SK-N-SH treated with all-trans-retinoic acid at 6 μM for 48 hours (cell line): ENCODE measurements around the gene HTD2.
"Not testable (repeated sequence)": the region's sequence is repeated elsewhere in the genome, so short reads cannot be mapped to it uniquely, and the experiment has no call there.

Source experiments
- ATAC-seq: fragments of 200-7000 bp; cut with Tn5 transposase; 3 replicates; pipeline ENCODE4 v1.9.1; 2020; ENCODE audit warnings: mild to moderate bottlenecking, moderate library complexity
- ARNTL ChIP-seq: fragments of 450-650 bp; formaldehyde crosslinking; IDR thresholded peaks from 2 replicates; pipeline ENCODE4 v1.5.0; 2020; ENCODE audit warnings: low read depth, mild to moderate bottlenecking, moderate library complexity, borderline replicate concordance
- BACH2 ChIP-seq: fragments of 250-450 bp; sonication (Bioruptor Pico); IDR thresholded peaks from 2 replicates; pipeline ENCODE4 v1.9.0; 2021; ENCODE audit warnings: mild to moderate bottlenecking, borderline replicate concordance
- ESRRG ChIP-seq: fragments of 250-450 bp; sonication (Bioruptor Pico); IDR thresholded peaks from 2 replicates; pipeline ENCODE4 v1.6.1; 2021; ENCODE audit warnings: mild to moderate bottlenecking
- GLIS3 ChIP-seq: fragments of 250-450 bp; sonication (Bioruptor Pico); IDR thresholded peaks from 2 replicates; pipeline ENCODE4 v1.5.0; 2020; ENCODE audit warnings: mild to moderate bottlenecking, moderate library complexity
- ISL1 ChIP-seq: fragments of 250-450 bp; sonication (Bioruptor Pico); IDR thresholded peaks from 2 replicates; pipeline ENCODE4 v2.1.2; 2022; ENCODE audit warnings: mild to moderate bottlenecking, moderate library complexity
- OSR1 ChIP-seq: fragments of 250-450 bp; sonication (Bioruptor Pico); IDR thresholded peaks from 2 replicates; pipeline ENCODE4 v1.8.0; 2022; ENCODE audit warnings: moderate library complexity, mild to moderate bottlenecking, inconsistent platforms
- PPARA ChIP-seq: fragments of 250-450 bp; sonication (Bioruptor Pico); IDR thresholded peaks from 2 replicates; pipeline ENCODE4 v1.5.0; 2020; ENCODE audit warnings: mild to moderate bottlenecking, borderline replicate concordance
- RARB ChIP-seq: fragments of 250-450 bp; sonication (Bioruptor Pico); IDR thresholded peaks from 2 replicates; pipeline ENCODE4 v1.8.0; 2021; ENCODE audit warnings: mild to moderate bottlenecking, moderate library complexity
- SNAI2 ChIP-seq: fragments of 250-450 bp; sonication (Bioruptor Pico); IDR thresholded peaks from 2 replicates; pipeline ENCODE4 v1.5.0; 2020; ENCODE audit warnings: mild to moderate bottlenecking, moderate library complexity
- TCF4 ChIP-seq: fragments of 250-450 bp; sonication (Bioruptor Pico); IDR thresholded peaks from 2 replicates; pipeline ENCODE4 v1.8.0; 2021; ENCODE audit warnings: mild to moderate bottlenecking, moderate library complexity, borderline replicate concordance
- TOX ChIP-seq: fragments of 250-450 bp; sonication (Bioruptor Pico); IDR thresholded peaks from 2 replicates; pipeline ENCODE4 v1.8.0; 2021; ENCODE audit warnings: mild to moderate bottlenecking, moderate library complexity, borderline replicate concordance
- ZC3H10 ChIP-seq: fragments of 250-450 bp; sonication (Bioruptor Pico); IDR thresholded peaks from 2 replicates; pipeline ENCODE4 v1.5.1; 2021; ENCODE audit warnings: mild to moderate bottlenecking, moderate library complexity
- ZFP3 ChIP-seq: fragments of 250-450 bp; sonication (Bioruptor Pico); IDR thresholded peaks from 2 replicates; pipeline ENCODE4 v1.5.0; 2020; ENCODE audit warnings: mild to moderate bottlenecking, moderate library complexity
- ZFP30 ChIP-seq: fragments of 450-650 bp; formaldehyde crosslinking; IDR thresholded peaks from 2 replicates; pipeline ENCODE4 v1.5.0; 2022; ENCODE audit warnings: mild to moderate bottlenecking, moderate library complexity
- ZNF565 ChIP-seq: fragments of 450-650 bp; formaldehyde crosslinking; conservative IDR thresholded peaks from 2 replicates; pipeline ENCODE4 v1.5.0; 2020; ENCODE audit warnings: low read depth, mild to moderate bottlenecking, moderate library complexity
- ZNF70 ChIP-seq: fragments of 450-650 bp; formaldehyde crosslinking; IDR thresholded peaks from 2 replicates; pipeline ENCODE4 v1.5.0; 2020; ENCODE audit warnings: mild to moderate bottlenecking, moderate library complexity
- ZNF8 ChIP-seq: fragments of 450-650 bp; formaldehyde crosslinking; IDR thresholded peaks from 2 replicates; pipeline ENCODE4 v1.5.0; 2020; ENCODE audit warnings: mild to moderate bottlenecking, moderate library complexity
- TF ChIP-seq, protein P1 (sequence below): fragments of 250-450 bp; sonication (Bioruptor Pico); IDR thresholded peaks from 2 replicates; pipeline ENCODE4 v1.5.1; 2021; ENCODE audit warnings: mild to moderate bottlenecking, moderate library complexity
- TF ChIP-seq, protein P2 (sequence below): fragments of 250-450 bp; sonication (Bioruptor Pico); IDR thresholded peaks from 2 replicates; pipeline ENCODE4 v1.8.0; 2021; ENCODE audit warnings: low read depth, mild to moderate bottlenecking, moderate library complexity, borderline replicate concordance
- TF ChIP-seq, protein P3 (sequence below): fragments of 250-450 bp; sonication (Bioruptor Pico); IDR thresholded peaks from 2 replicates; pipeline ENCODE4 v1.8.0; 2020; ENCODE audit warnings: mild to moderate bottlenecking, moderate library complexity, borderline replicate concordance
- TF ChIP-seq, protein P4 (sequence below): fragments of 250-450 bp; sonication (Bioruptor Pico); IDR thresholded peaks from 2 replicates; pipeline ENCODE4 v1.5.0; 2020; ENCODE audit warnings: mild to moderate bottlenecking, moderate library complexity

HTD2 gene

DNA sequence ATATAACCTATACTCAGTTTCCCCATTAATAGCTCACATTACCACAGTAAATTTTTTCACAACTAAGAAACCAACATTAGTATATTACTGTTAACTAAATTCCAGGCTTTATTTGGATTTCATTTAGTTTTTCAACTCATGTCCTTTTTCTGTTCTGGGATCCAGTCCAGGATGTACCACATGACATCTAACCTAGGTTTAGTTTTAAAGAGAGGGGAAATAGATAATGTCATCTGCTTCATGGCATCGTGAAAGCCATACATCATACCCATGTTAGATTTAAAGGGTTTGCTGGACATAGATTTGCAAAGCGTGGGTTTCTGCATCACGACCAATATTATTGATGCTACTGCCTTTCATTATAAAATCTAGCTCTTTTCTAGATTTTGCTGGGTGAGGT lies 33.4 kb upstream of the HTD2 start:
- ATAC-seq: peak; percentile 63
- TF ChIP-seq SNAI2 (CRISPR knock-in tag) (no peak), ZFP30 (CRISPR knock-in tag) (no peak), RARB (CRISPR knock-in tag) (no peak), BACH2 (CRISPR knock-in tag) (no peak), ZNF565 (CRISPR knock-in tag) (no peak), PPARA (CRISPR knock-in tag) (no peak), OSR1 (CRISPR knock-in tag) (no peak), ISL1 (CRISPR knock-in tag) (no peak), TCF4 (CRISPR knock-in tag) (no peak), ZC3H10 (no peak), ZNF70 (CRISPR knock-in tag) (no peak), TOX (CRISPR knock-in tag) (no peak), ARNTL (CRISPR knock-in tag) (no peak), ESRRG (CRISPR knock-in tag) (no peak), GLIS3 (CRISPR knock-in tag) (no peak), ZNF8 (CRISPR knock-in tag) (no peak)
- TF ChIP-seq, protein P1, sequence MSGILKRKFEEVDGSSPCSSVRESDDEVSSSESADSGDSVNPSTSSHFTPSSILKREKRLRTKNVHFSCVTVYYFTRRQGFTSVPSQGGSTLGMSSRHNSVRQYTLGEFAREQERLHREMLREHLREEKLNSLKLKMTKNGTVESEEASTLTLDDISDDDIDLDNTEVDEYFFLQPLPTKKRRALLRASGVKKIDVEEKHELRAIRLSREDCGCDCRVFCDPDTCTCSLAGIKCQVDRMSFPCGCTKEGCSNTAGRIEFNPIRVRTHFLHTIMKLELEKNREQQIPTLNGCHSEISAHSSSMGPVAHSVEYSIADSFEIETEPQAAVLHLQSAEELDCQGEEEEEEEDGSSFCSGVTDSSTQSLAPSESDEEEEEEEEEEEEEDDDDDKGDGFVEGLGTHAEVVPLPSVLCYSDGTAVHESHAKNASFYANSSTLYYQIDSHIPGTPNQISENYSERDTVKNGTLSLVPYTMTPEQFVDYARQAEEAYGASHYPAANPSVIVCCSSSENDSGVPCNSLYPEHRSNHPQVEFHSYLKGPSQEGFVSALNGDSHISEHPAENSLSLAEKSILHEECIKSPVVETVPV (CRISPR knock-in tag): no peak
- TF ChIP-seq, protein P2, sequence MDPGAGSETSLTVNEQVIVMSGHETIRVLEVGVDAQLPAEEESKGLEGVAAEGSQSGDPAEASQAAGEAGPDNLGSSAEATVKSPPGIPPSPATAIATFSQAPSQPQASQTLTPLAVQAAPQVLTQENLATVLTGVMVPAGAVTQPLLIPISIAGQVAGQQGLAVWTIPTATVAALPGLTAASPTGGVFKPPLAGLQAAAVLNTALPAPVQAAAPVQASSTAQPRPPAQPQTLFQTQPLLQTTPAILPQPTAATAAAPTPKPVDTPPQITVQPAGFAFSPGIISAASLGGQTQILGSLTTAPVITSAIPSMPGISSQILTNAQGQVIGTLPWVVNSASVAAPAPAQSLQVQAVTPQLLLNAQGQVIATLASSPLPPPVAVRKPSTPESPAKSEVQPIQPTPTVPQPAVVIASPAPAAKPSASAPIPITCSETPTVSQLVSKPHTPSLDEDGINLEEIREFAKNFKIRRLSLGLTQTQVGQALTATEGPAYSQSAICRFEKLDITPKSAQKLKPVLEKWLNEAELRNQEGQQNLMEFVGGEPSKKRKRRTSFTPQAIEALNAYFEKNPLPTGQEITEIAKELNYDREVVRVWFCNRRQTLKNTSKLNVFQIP: no peak
- TF ChIP-seq, protein P3, sequence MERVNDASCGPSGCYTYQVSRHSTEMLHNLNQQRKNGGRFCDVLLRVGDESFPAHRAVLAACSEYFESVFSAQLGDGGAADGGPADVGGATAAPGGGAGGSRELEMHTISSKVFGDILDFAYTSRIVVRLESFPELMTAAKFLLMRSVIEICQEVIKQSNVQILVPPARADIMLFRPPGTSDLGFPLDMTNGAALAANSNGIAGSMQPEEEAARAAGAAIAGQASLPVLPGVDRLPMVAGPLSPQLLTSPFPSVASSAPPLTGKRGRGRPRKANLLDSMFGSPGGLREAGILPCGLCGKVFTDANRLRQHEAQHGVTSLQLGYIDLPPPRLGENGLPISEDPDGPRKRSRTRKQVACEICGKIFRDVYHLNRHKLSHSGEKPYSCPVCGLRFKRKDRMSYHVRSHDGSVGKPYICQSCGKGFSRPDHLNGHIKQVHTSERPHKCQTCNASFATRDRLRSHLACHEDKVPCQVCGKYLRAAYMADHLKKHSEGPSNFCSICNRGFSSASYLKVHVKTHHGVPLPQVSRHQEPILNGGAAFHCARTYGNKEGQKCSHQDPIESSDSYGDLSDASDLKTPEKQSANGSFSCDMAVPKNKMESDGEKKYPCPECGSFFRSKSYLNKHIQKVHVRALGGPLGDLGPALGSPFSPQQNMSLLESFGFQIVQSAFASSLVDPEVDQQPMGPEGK: no peak
- TF ChIP-seq, protein P4, sequence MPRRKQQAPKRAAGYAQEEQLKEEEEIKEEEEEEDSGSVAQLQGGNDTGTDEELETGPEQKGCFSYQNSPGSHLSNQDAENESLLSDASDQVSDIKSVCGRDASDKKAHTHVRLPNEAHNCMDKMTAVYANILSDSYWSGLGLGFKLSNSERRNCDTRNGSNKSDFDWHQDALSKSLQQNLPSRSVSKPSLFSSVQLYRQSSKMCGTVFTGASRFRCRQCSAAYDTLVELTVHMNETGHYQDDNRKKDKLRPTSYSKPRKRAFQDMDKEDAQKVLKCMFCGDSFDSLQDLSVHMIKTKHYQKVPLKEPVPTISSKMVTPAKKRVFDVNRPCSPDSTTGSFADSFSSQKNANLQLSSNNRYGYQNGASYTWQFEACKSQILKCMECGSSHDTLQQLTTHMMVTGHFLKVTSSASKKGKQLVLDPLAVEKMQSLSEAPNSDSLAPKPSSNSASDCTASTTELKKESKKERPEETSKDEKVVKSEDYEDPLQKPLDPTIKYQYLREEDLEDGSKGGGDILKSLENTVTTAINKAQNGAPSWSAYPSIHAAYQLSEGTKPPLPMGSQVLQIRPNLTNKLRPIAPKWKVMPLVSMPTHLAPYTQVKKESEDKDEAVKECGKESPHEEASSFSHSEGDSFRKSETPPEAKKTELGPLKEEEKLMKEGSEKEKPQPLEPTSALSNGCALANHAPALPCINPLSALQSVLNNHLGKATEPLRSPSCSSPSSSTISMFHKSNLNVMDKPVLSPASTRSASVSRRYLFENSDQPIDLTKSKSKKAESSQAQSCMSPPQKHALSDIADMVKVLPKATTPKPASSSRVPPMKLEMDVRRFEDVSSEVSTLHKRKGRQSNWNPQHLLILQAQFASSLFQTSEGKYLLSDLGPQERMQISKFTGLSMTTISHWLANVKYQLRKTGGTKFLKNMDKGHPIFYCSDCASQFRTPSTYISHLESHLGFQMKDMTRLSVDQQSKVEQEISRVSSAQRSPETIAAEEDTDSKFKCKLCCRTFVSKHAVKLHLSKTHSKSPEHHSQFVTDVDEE: no peak
- TF ChIP-seq, all 23 proteins: peak for 0

DNA sequence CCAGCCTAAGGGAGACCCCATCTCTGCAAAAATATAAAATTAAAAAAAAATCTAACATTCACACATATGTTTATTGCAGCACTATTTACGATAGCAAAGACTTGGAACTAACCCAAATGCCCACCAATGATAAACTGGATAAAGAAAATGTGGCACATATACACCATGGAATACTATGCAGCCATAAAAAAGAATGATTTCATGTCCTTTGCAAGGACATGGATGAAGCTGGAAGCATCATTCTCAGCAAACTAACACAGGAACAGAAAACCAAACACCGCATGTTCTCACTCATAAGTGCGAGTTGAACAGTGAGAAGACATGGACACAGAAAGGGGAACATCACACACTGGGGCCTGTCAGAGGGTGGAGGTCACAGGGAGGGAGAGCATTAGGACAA lies 33.0 kb upstream of the HTD2 start:
- not testable (repeated sequence) for ATAC-seq

DNA sequence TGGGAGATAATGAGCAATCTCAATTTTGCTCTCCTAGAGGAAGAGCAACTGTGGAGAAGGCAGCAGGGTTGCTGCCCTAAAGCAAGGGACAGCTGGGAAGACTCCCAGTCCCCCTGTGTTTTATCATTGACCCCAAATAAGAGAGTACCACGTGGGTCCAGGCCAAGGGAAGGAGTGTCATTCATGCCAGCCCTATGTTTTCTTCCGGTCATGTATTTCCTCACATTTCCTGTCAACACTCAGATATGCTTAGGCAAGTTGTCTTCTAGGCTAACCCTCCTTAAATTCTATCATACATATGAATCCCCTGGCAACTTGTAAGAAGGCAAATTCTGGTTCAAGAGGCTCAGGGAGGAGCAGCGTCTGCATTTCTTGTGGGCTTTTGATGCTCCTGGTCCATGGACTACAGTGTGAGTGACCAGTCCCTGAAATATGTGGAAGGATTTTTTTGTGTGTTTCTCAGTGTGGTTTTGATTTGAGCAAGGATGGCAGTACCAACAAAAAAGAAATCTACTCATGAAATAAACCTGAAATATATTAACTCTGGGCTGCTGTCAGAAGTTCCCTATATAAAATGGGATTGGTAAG lies 32.2 kb upstream of the HTD2 start:
- ATAC-seq: peak; percentile 55
- TF ChIP-seq, protein P3: no peak
- TF ChIP-seq, protein P1 (CRISPR knock-in tag): no peak
- TF ChIP-seq, protein P4: no peak
- TF ChIP-seq PPARA (CRISPR knock-in tag): no peak
- TF ChIP-seq TCF4 (CRISPR knock-in tag): no peak
- no peak for TF ChIP-seq BACH2 (CRISPR knock-in tag)
- TF ChIP-seq ZC3H10: no peak
- TF ChIP-seq ZFP30 (CRISPR knock-in tag): no peak
- no peak for TF ChIP-seq ESRRG (CRISPR knock-in tag)
- TF ChIP-seq, protein P2: no peak
- TF ChIP-seq ZFP3 (CRISPR knock-in tag): no peak
- no peak for TF ChIP-seq ISL1 (CRISPR knock-in tag)
- no peak for TF ChIP-seq TOX (CRISPR knock-in tag)
